Panc1 (cell line): ENCODE data around the gene DISP1.

Experiments
- CTCF ChIP-seq: fragments of 450-650 bp; IDR thresholded peaks from 2 replicates; pipeline ENCODE4 v1.5.1; 2017; ENCODE audit warnings: mild to moderate bottlenecking
- TF ChIP-seq, protein P1 (sequence below), 2 experiments: IDR thresholded peaks; 2 replicates each; pipeline ENCODE4 v1.6.1; 2011 to 2012; ENCODE audit warnings: low read depth in 2 of 2, control low read depth in 1 of 2, low read length in 1 of 2, mild to moderate bottlenecking in 1 of 2, moderate library complexity in 1 of 2; ENCODE audit not compliant: insufficient read depth in 1 of 2

- TF ChIP-seq, protein P1, sequence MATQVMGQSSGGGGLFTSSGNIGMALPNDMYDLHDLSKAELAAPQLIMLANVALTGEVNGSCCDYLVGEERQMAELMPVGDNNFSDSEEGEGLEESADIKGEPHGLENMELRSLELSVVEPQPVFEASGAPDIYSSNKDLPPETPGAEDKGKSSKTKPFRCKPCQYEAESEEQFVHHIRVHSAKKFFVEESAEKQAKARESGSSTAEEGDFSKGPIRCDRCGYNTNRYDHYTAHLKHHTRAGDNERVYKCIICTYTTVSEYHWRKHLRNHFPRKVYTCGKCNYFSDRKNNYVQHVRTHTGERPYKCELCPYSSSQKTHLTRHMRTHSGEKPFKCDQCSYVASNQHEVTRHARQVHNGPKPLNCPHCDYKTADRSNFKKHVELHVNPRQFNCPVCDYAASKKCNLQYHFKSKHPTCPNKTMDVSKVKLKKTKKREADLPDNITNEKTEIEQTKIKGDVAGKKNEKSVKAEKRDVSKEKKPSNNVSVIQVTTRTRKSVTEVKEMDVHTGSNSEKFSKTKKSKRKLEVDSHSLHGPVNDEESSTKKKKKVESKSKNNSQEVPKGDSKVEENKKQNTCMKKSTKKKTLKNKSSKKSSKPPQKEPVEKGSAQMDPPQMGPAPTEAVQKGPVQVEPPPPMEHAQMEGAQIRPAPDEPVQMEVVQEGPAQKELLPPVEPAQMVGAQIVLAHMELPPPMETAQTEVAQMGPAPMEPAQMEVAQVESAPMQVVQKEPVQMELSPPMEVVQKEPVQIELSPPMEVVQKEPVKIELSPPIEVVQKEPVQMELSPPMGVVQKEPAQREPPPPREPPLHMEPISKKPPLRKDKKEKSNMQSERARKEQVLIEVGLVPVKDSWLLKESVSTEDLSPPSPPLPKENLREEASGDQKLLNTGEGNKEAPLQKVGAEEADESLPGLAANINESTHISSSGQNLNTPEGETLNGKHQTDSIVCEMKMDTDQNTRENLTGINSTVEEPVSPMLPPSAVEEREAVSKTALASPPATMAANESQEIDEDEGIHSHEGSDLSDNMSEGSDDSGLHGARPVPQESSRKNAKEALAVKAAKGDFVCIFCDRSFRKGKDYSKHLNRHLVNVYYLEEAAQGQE (IDR thresholded peaks at IDR 0.05; ENCODE audit: insufficient read depth in 1 of 2, low read depth in 2 of 2, low read length in 1 of 2): no peak
- no peak for TF ChIP-seq CTCF
Measured at GRCh38 chr1:222784916-222785315, 29.9 kb upstream of the DISP1 start.
